Measurements from ENCODE around the gene FBLN1.
"Not testable (repeated sequence)": the region's sequence is repeated elsewhere in the genome, so short reads cannot be mapped to it uniquely, and the experiment has no call there.

Gene FBLN1

GRCh38 chr22:45528046-45528445, 25.4 kb downstream of the FBLN1 start:
- DNase-seq (ENCODE audit: low read depth) = no peak

GRCh38 chr22:45529105-45529504, 26.4 kb downstream of the FBLN1 start:
- no peak for DNase-seq (ENCODE audit: low read depth)

GRCh38 chr22:45529971-45530575, 27.4 kb downstream of the FBLN1 start:
- DNase-seq (ENCODE audit: low read depth) = no peak

- DNase-seq (ENCODE audit: low read depth) = no peak
These were observed 29.0 kb downstream of the FBLN1 start for GRCh38 chr22:45531441-45532234.

- no peak for DNase-seq (ENCODE audit: low read depth)
These were observed 29.6 kb downstream of the FBLN1 start for GRCh38 chr22:45532235-45532631.

- DNase-seq (ENCODE audit: low read depth) = no peak
These were observed 31.0 kb downstream of the FBLN1 start for GRCh38 chr22:45533703-45534102.

DNA sequence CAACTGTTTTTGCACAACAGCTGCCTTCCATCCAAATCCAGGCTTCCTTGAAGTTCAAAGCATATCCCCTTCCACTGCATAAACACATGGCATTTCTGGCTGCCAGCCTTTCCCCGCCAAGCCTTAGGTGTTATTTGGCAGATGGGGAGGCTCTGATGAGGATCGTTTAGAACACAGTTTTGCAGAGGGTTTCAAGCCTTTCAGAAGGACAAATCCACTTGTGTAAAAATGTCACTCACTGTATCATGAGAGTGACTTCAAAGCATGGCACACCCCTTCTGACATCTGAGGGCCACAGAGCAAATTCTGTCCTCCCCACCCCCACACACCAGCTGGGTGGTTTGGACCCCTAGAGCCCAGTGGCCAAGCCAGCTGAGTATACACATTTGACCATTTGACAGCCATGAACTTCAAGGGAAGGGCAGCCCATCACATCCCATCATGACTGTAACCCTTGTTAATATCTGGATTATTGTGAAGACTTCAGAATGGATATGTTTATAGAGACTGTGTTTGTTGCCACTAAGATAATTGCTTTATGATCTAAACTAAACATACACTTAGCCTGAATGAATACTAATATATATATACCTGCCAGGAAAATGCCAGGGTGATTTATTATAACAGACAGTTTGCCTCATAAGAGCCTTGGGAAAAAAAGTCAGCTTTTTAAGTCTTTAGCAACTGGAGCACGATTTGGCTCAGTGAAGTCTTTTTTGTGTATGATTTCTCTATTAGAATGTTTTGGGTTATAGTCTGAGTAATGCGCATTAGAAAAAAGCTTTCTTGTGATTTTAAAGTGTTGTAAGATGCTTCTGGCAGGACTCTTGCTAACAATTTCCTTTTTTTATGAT, 31.9 kb downstream of the FBLN1 start:
- no peak for DNase-seq (ENCODE audit: low read depth)

- no peak for DNase-seq (ENCODE audit: low read depth)
These were observed 32.6 kb downstream of the FBLN1 start for GRCh38 chr22:45535290-45535689.

DNA sequence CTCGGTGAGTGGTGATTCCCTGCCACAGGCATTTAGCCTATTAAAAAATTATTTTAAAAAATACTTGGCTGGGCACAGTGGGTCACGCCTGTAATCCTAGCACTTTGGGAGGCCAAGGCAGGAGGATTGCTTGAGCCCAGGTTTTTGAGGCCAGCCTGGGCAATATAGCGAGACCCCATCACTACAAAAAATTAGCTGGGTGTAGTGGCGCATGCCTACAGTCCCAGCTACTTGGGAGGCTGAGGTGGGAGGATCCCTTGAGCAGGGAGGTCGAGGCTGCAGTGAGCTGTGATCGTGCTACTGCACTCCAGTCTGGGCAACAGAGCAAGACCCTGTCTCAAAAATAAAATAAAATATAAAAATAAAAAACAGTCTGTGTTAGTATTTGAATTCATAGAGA, 33.2 kb downstream of the FBLN1 start:
- not testable (repeated sequence) for DNase-seq (ENCODE audit: low read depth)

GRCh38 chr22:45537734-45538181, 35.1 kb downstream of the FBLN1 start:
- no peak for DNase-seq (ENCODE audit: low read depth)

DNA sequence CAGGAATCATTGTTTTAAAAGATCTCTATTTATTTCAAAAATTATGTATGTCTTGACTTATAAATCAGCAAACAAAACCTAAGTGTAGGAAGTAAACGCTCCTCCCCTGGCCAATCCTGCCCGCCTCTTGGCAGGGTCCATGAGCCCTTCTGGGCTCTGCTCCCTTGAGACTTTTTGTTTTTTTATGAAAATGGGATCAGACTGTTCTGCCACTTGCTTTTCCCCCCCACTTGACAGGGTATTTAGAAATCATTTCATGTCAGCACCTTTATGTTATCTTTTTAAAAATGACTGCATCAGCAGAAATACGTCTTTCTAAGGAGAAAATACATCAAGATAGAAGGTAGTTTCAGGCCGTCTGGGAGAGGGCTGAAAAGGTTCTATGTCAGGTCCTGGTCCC, 35.6 kb downstream of the FBLN1 start:
- no peak for DNase-seq (ENCODE audit: low read depth)

- no peak for DNase-seq (ENCODE audit: low read depth)
These were observed 37.4 kb downstream of the FBLN1 start for GRCh38 chr22:45540122-45540521.

- DNase-seq (ENCODE audit: low read depth) = no peak
These were observed 38.8 kb downstream of the FBLN1 start for GRCh38 chr22:45541382-45541979.

DNA sequence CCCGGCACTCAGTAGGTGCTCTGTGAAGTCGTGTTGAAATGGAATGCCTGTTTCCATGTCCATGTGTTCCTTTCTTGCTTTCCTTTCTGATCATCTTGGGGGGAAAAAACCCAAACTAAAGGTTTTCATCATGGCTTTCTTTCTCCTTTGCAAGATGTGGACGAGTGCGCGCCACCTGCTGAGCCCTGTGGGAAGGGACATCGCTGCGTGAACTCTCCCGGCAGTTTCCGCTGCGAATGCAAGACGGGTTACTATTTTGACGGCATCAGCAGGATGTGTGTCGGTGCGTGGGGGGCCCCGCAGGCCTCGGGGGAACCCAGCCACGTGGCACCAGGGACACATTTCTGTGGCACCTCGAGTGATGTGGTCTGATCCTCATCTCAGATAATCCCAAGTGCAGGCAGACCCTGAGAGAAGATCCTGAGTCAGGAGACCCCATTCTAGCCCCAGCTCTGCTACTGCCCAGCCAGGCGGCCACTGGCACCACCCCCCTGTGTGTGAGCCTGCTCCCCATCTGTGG, 39.4 kb downstream of the FBLN1 start:
- DNase-seq (ENCODE audit: low read depth) = no peak

DNA sequence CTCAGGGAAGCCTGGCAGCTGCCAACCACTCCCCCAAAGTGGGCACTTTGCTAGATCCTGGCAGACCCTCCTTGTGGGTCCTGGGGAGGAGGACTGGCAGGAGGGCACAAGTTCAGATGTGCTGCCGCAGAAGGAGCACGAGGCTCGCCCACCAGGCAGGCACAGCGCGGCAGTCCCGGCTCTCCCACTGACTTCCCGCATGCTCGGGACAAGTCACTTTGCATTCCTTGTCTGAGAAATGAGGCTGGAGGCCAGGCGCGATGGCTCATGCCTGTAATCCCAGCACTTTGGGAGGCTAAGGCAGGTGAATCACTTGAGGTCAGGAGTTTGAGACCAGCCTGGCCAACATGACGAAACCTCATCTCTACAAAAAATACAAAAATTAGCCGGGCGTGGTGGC, 40.1 kb downstream of the FBLN1 start:
- not testable (repeated sequence) for DNase-seq (ENCODE audit: low read depth)

DNA sequence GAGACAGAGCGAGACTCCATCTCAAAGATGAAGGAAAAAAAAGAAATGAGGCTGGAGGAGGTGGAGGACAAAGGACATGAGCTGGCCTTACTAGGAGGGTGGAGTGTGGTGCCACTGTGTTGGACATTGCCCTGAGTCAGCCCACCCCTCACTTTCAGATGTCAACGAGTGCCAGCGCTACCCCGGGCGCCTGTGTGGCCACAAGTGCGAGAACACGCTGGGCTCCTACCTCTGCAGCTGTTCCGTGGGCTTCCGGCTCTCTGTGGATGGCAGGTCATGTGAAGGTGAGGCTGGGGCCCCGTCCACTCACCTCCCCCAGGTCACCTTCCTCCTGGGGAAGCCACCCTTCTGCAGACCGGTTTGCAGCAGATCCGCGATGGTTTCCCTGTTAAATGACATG, 40.6 kb downstream of the FBLN1 start:
- no peak for DNase-seq (ENCODE audit: low read depth)

DNA sequence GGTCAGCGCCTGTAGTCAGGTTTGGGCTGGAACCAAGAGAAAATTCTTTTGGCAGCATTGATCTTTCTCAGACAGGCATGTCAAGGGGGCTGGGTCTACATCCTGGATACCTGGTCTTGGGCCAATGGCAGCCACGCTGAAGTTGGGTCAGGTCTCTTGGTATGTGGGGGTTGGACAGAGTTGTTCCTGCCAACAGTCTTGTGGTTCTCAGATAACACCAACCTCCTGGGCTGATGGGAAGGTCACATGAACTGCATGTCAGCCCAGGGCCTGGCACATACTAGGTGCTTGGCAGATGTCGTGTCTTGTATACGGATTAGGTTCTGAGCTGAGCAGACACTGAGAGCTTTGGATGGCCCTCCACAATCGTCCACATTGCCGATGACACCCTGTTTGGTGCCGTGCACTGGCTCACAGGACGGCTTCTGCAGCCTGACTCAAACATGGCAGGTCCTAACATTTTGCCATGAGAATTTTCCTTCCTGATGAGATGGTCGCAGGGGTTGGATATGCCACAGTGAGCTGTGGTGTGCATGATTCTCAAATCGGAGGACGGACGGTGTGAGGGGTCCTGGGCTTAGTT, 42.0 kb downstream of the FBLN1 start:
- DNase-seq (ENCODE audit: low read depth) = no peak

DNA sequence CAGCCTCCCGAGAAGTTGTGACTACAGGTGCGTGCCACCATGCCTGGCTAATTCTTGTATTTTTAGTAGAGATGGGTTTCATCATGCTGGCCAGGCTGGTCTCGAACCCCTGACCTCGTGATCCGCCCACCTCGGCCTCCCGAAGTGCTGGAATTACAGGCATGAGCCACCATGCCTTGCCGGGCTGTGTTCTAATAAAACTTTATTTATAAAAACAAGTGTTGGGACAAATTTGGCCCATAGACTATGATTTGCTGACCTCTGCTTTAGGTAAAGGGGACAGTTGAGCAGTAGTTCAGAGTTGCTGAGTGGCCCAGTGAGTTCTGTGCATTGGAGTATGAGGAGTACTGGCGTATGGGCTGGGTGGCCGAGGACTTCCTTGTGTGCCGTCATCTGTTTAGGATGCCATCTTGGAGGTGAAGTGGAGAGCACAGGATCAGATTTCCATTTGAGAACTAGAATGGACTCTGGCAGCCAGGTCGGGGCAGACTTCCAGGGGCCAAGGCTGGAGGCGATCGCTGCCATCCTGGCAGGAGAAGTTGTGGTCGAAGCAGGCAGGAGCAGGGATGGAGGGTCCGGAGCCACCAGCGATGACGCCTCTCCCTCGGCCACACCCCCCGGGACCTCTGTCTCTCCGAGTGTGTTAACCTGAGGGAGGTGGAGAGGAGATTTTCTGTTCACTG, 43.8 kb downstream of the FBLN1 start:
- no peak for DNase-seq (ENCODE audit: low read depth)

DNA sequence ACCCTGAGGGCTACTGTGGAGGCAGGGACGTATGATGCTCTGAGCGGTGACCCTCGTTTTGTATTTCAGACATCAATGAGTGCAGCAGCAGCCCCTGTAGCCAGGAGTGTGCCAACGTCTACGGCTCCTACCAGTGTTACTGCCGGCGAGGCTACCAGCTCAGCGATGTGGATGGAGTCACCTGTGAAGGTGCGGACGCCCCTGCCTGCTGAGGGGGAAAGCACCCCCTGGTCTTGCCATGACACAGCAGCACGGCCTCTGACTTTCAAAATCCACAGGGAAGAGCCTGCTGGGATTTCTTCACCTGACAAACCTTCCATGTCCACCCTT, 44.3 kb downstream of the FBLN1 start:
- DNase-seq (ENCODE audit: low read depth) = no peak

- no peak for DNase-seq (ENCODE audit: low read depth)
These were observed 45.0 kb downstream of the FBLN1 start for GRCh38 chr22:45547731-45548130.

GRCh38 chr22:45548247-45548840, 45.7 kb downstream of the FBLN1 start:
- DNase-seq (ENCODE audit: low read depth) = no peak

Data from activated T-cell treated with anti-CD3 and anti-CD28 coated beads for 48 hours (primary cell).